Glutamatergic neuron (in vitro differentiated cells): ENCODE results near the gene SAE1. TPM values are rescaled to one million over a fixed set of nuclear protein-coding genes. Genes with fewer than 3 reads are reported as not detected.

Experiments used
- DNase-seq: peaks from one replicate; pipeline ENCODE4 v3.0.0; 2022
- H3K27ac Mint-ChIP-seq: one replicate; pipeline ENCODE4 v1.8.0; 2020; ENCODE audit warnings: mild to moderate bottlenecking, mixed read lengths, inconsistent platforms; ENCODE audit not compliant: unreplicated experiment
- H3K27me3 Mint-ChIP-seq: one replicate; pipeline ENCODE4 v1.8.0; 2020; ENCODE audit warnings: mild to moderate bottlenecking, moderate library complexity, mixed read lengths, inconsistent platforms; ENCODE audit not compliant: unreplicated experiment
- H3K36me3 Mint-ChIP-seq: one replicate; pipeline ENCODE4 v1.8.0; 2020; ENCODE audit warnings: mild to moderate bottlenecking, mixed read lengths, inconsistent platforms; ENCODE audit not compliant: unreplicated experiment
- H3K4me1 Mint-ChIP-seq: one replicate; pipeline ENCODE4 v1.8.0; 2020; ENCODE audit warnings: mild to moderate bottlenecking, low read depth, mixed read lengths, inconsistent platforms; ENCODE audit not compliant: unreplicated experiment
- H3K4me3 Mint-ChIP-seq: one replicate; pipeline ENCODE4 v1.8.0; 2020; ENCODE audit warnings: mild to moderate bottlenecking, mixed read lengths, inconsistent platforms; ENCODE audit not compliant: unreplicated experiment
- H3K9me3 Mint-ChIP-seq: one replicate; pipeline ENCODE4 v1.8.0; 2020; ENCODE audit warnings: mild to moderate bottlenecking, moderate library complexity, mixed read lengths, inconsistent platforms; ENCODE audit not compliant: unreplicated experiment
- CTCF ChIP-seq: fragments of 200-600 bp; sonication (generic); IDR thresholded peaks from one replicate; pipeline ENCODE4 v1.5.0; 2021; ENCODE audit not compliant: partially characterized antibody, unreplicated experiment
- total RNA-seq: library from RNA; stranded (reverse); fragmentation: NEBNext Ultra II Directional; extraction: Animal tissue kit (Norgen Biotek cat#: 25700); gene quantifications from one replicate; pipeline ENCODE4 v1.2.1, GENCODE V29; 2021; ENCODE audit not compliant: unreplicated experiment

The SAE1 gene
- total RNA-seq, 1 donor from 2014 or later, result 79.9 TPM

GRCh38 chr19:47236072-47236675 is 105.5 kb downstream of the SAE1 start:
- Mint-ChIP-seq H3K27me3 (peaks cover 14% of the 10 kb centered on the region), H3K4me3 (no peak overlapping the region), H3K27ac (no peak overlapping the region), H3K9me3 (peaks cover 19% of the 10 kb centered on the region), H3K4me1 (peaks cover 14% of the 10 kb centered on the region), H3K36me3 (no peaks in the 10 kb centered on the region)
- no peak for DNase-seq
- no peak for TF ChIP-seq CTCF

GRCh38 chr19:47239152-47239551 is 108.5 kb downstream of the SAE1 start:
- Mint-ChIP-seq H3K36me3 (peaks cover 4% of the 10 kb centered on the region), H3K27ac (peak overlapping the region; percentile 16), H3K9me3 (peaks cover 13% of the 10 kb centered on the region), H3K4me1 (peaks cover 11% of the 10 kb centered on the region), H3K4me3 (peak overlapping the region; percentile 84), H3K27me3 (peaks cover 10% of the 10 kb centered on the region)
- no peak for DNase-seq
- TF ChIP-seq CTCF, result no peak

- peak; percentile 80 for DNase-seq
- Mint-ChIP-seq H3K9me3 (peaks cover 13% of the 10 kb centered on the region), H3K4me3 (peak overlapping the region; percentile 71), H3K27ac (no peak overlapping the region), H3K27me3 (peaks cover 12% of the 10 kb centered on the region), H3K4me1 (peaks cover 12% of the 10 kb centered on the region), H3K36me3 (peaks cover 4% of the 10 kb centered on the region)
- TF ChIP-seq CTCF, result no peak
Measured at GRCh38 chr19:47239610-47240296, 109.1 kb downstream of the SAE1 start.

- peaks cover 17% of the 10 kb centered on the region for H3K9me3 Mint-ChIP-seq
Measured at GRCh38 chr19:47240556-47240955, 109.9 kb downstream of the SAE1 start.

More at GRCh38 chr19:47240556-47240955, 109.9 kb downstream of the SAE1 start:
- no peak for DNase-seq
- Mint-ChIP-seq H3K27me3 (peaks cover 17% of the 10 kb centered on the region), H3K4me3 (peak overlapping the region; percentile 71), H3K36me3 (peaks cover 4% of the 10 kb centered on the region), H3K27ac (no peak overlapping the region), H3K4me1 (peaks cover 15% of the 10 kb centered on the region)
- TF ChIP-seq CTCF, result no peak
